ENCODE measurements around the gene THAP3. TPM values are rescaled to one million over a fixed set of nuclear protein-coding genes. Genes with fewer than 3 reads are reported as not detected.

The THAP3 gene
- total and polyA plus RNA-seq, 2 donors (not counting 1 experiment from before 2014, with no cell fraction given): 20.2 to 30.4 TPM

DNA sequence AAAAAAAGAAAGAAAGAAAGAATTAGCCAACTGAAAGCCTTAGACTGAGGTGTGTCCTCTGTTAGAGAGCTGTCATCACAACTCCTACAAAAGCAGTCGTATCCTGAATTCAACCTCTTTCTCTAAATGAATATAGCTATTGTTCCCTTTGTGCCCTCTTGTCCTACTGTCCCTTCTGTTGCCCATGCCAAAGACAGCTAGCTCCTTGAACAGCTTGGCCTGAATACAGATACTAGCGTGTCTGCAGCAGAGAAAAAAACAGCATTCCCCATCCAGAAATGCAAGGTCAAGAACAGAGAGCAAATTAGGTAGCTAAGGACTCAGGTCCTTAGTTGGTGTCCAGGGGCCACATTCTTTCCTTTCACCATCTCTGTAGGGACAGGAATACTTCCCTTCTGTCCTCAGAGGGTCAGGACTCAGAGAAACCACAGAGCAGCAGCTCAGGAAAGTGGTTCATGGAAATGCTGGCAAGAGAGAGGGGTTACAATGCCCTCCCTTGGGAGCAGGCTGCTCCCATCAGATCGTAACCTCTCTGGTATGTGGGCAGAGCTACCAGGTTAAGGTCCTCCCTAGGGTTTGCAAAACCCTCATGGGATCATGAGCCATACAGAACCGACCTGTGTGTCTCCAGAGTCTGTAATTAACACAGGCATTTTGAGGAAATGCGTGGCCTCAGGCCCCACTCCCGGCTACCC is 46.7 kb upstream of the THAP3 start:
- no peak overlapping the region for H3K9ac ChIP-seq (ENCODE audit: low read length)
- TF ChIP-seq, protein P1, sequence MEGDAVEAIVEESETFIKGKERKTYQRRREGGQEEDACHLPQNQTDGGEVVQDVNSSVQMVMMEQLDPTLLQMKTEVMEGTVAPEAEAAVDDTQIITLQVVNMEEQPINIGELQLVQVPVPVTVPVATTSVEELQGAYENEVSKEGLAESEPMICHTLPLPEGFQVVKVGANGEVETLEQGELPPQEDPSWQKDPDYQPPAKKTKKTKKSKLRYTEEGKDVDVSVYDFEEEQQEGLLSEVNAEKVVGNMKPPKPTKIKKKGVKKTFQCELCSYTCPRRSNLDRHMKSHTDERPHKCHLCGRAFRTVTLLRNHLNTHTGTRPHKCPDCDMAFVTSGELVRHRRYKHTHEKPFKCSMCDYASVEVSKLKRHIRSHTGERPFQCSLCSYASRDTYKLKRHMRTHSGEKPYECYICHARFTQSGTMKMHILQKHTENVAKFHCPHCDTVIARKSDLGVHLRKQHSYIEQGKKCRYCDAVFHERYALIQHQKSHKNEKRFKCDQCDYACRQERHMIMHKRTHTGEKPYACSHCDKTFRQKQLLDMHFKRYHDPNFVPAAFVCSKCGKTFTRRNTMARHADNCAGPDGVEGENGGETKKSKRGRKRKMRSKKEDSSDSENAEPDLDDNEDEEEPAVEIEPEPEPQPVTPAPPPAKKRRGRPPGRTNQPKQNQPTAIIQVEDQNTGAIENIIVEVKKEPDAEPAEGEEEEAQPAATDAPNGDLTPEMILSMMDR (IDR thresholded peaks at IDR 0.05): no peak
- H3K4me1 Mint-ChIP-seq: peaks cover 34% of the 10 kb centered on the region
- no peak overlapping the region for H3K27ac ChIP-seq (ENCODE audit: low read length in 2 of 2)
- no peak overlapping the region for H2AFZ ChIP-seq (ENCODE audit: insufficient read depth, low read depth, low read length, poor library complexity, severe bottlenecking)
- WGBS (ENCODE audit: insufficient coverage): 83% methylated on average over 4 of the region's 6 CpGs
- intact Hi-C loops (cut with micrococcal nuclease): no loop called here
- no peak for DNase-seq
- peaks cover 3% of the 10 kb centered on the region for H3K27me3 Mint-ChIP-seq
- no peak overlapping the region for H3K4me3 ChIP-seq (ENCODE audit: control extremely low read depth in 1 of 5, extremely low read depth in 1 of 5, insufficient read depth in 1 of 5, low read depth in 2 of 5, low read length in 4 of 5)
- peaks cover 0 to 2% of the 10 kb centered on the region in 2 experiments for H3K36me3 ChIP-seq (replicated peaks in 1 of 2; ENCODE audit: control extremely low read depth in 1 of 2, control insufficient read depth in 1 of 2, extremely low read depth in 1 of 2, insufficient read depth in 2 of 2, low read length in 1 of 2)
- CTCF ChIA-PET: no interaction called here
- H3K9me3 Mint-ChIP-seq (ENCODE audit: insufficient read depth): no peaks in the 10 kb centered on the region
- no peak overlapping the region for H3K4me3 Mint-ChIP-seq
- no peak for ATAC-seq (ENCODE audit: low read depth)
- H3K9me3 ChIP-seq (ENCODE audit: control extremely low read depth in 1 of 3, control insufficient read depth in 2 of 3, insufficient read depth in 1 of 3, low read length in 2 of 3): no peaks in the 10 kb centered on the region
- peaks cover 8% of the 10 kb centered on the region for H4K20me1 ChIP-seq (ENCODE audit: control insufficient read depth, insufficient read depth, low read length, poor library complexity, severe bottlenecking)
- no peaks in the 10 kb centered on the region for H3K27me3 ChIP-seq (replicated peaks in 1 of 4; ENCODE audit: control extremely low read depth in 1 of 4, control insufficient read depth in 3 of 4, insufficient read depth in 4 of 4, low read length in 3 of 4)
- POLR2A ChIA-PET: no interaction called here
- no peak overlapping the region for H3K27ac Mint-ChIP-seq
- no peak overlapping the region for H3K4me2 ChIP-seq (replicated peaks; ENCODE audit: low read depth, low read length, poor library complexity, severe bottlenecking)
- peaks cover 30% of the 10 kb centered on the region for H3K79me2 ChIP-seq (ENCODE audit: control insufficient read depth, insufficient read depth, low read length)
- peaks cover 20 to 32% of the 10 kb centered on the region in 2 donors for H3K4me1 ChIP-seq (ENCODE audit: control insufficient read depth in 2 of 2, insufficient read depth in 2 of 2, low read length in 2 of 2)

- WGBS (ENCODE audit: insufficient coverage): 95% methylated on average over 14 of the region's 14 CpGs
- no peak for TF ChIP-seq EZH2 (IDR thresholded peaks at IDR 0.05; ENCODE audit: borderline replicate concordance, insufficient read depth, low read depth, low read length, poor library complexity, severe bottlenecking)
- TF ChIP-seq, protein P1 (IDR thresholded peaks at IDR 0.05): no peak
- no peaks in the 10 kb centered on the region for H3K9me3 Mint-ChIP-seq (ENCODE audit: insufficient read depth)
- ChIA-PET CTCF (no interaction called here), POLR2A (interaction anchor here (2.5 to 3.4 kb wide), 3 partner anchors 21 to 24 kb away, joined by 7 to 21 read pairs (median 9); partner anchors contain the start of genes KLHL21, NOL9 and TAS1R1)
- peak overlapping the region; percentile 98 for H3K4me3 Mint-ChIP-seq
- H3K27me3 ChIP-seq (replicated peaks in 1 of 4; ENCODE audit: control extremely low read depth in 1 of 4, control insufficient read depth in 3 of 4, insufficient read depth in 4 of 4, low read length in 3 of 4): no peaks in the 10 kb centered on the region
- no peak overlapping the region for H3K9ac ChIP-seq (ENCODE audit: low read length)
- peak overlapping the region; percentile 98 for H3K27ac Mint-ChIP-seq
- H2AFZ ChIP-seq (ENCODE audit: insufficient read depth, low read depth, low read length, poor library complexity, severe bottlenecking): peak overlapping the region; percentile 84
- peak overlapping the region in 2 of 5 experiments; percentile 88 to 90 for H3K4me3 ChIP-seq (ENCODE audit: control extremely low read depth in 1 of 5, extremely low read depth in 1 of 5, insufficient read depth in 1 of 5, low read depth in 2 of 5, low read length in 4 of 5)
- peaks cover 34% of the 10 kb centered on the region for H3K4me1 Mint-ChIP-seq
- H3K36me3 ChIP-seq (replicated peaks in 1 of 2; ENCODE audit: control extremely low read depth in 1 of 2, control insufficient read depth in 1 of 2, extremely low read depth in 1 of 2, insufficient read depth in 2 of 2, low read length in 1 of 2): peaks cover 0 to 2% of the 10 kb centered on the region in 2 experiments
- H3K9me3 ChIP-seq (ENCODE audit: control extremely low read depth in 1 of 3, control insufficient read depth in 2 of 3, insufficient read depth in 1 of 3, low read length in 2 of 3): no peaks in the 10 kb centered on the region
- H3K79me2 ChIP-seq (ENCODE audit: control insufficient read depth, insufficient read depth, low read length): peaks cover 30% of the 10 kb centered on the region
- peak overlapping the region; percentile 88 for H3K4me2 ChIP-seq (replicated peaks; ENCODE audit: low read depth, low read length, poor library complexity, severe bottlenecking)
- H3K4me1 ChIP-seq (ENCODE audit: control insufficient read depth in 2 of 2, insufficient read depth in 2 of 2, low read length in 2 of 2): peaks cover 20 to 32% of the 10 kb centered on the region in 2 donors
- H3K27ac ChIP-seq (ENCODE audit: low read length in 2 of 2): peak overlapping the region; percentile 87 to 91
- ATAC-seq (ENCODE audit: low read depth): no peak
- peaks cover 3% of the 10 kb centered on the region for H3K27me3 Mint-ChIP-seq
- intact Hi-C loops (cut with micrococcal nuclease): loop anchor here (1.0 kb wide), 3 partner anchors 24 to 47 kb away; partner anchors contain the start of genes NOL9 and PHF13
- DNase-seq: no peak
- peaks cover 8% of the 10 kb centered on the region for H4K20me1 ChIP-seq (ENCODE audit: control insufficient read depth, insufficient read depth, low read length, poor library complexity, severe bottlenecking)
Measured at GRCh38 chr1:6578624-6579373, 45.9 kb upstream of the THAP3 start.
